C4-2B (cell line): ENCODE results near the gene PTPRT.

ENCODE experiments used
- ZFX ChIP-seq: fragments of 450-650 bp; IDR thresholded peaks from 2 replicates; pipeline ENCODE4 v1.6.1; 2017
- TF ChIP-seq, protein P1 (sequence below): fragments of 450-650 bp; conservative IDR thresholded peaks from 2 replicates; pipeline ENCODE4 v1.5.1; 2017; ENCODE audit warnings: mild to moderate bottlenecking

DNA sequence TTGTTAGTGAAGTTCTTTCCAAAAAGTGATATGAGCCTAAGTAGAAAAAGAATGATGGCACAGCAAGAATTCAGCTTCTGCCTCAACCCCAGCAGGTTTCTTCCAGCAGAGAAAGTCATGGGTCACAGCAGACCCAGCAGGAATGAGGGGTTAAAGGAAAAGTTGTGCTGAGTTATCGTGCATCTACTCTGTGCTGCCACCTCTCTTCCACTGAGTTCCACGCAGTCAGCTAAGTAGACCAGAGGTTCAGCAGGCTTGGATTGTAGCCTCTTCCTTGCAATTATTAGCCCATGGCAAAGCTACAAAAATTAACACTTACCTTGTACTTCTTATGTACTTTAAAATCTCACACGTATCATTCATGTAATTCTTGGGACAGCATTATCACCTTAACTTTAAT lies 510.8 kb downstream of the PTPRT start:
- TF ChIP-seq, protein P1, sequence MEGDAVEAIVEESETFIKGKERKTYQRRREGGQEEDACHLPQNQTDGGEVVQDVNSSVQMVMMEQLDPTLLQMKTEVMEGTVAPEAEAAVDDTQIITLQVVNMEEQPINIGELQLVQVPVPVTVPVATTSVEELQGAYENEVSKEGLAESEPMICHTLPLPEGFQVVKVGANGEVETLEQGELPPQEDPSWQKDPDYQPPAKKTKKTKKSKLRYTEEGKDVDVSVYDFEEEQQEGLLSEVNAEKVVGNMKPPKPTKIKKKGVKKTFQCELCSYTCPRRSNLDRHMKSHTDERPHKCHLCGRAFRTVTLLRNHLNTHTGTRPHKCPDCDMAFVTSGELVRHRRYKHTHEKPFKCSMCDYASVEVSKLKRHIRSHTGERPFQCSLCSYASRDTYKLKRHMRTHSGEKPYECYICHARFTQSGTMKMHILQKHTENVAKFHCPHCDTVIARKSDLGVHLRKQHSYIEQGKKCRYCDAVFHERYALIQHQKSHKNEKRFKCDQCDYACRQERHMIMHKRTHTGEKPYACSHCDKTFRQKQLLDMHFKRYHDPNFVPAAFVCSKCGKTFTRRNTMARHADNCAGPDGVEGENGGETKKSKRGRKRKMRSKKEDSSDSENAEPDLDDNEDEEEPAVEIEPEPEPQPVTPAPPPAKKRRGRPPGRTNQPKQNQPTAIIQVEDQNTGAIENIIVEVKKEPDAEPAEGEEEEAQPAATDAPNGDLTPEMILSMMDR: peak; percentile 58
- no peak for TF ChIP-seq ZFX
